HL-60/S4 treated with retinoic acid at 250 ng/mL for 4 days and 3 days (cell line): ENCODE results near the gene PLXDC1.

Source experiments
- in situ Hi-C: fragments of 300-500 bp; cut with MboI; formaldehyde crosslinking; loops from 2 replicates; pipeline ENCODE4 v1.7.0; 2022; ENCODE audit warnings: low sequenced_read_pairs

The PLXDC1 gene

DNA sequence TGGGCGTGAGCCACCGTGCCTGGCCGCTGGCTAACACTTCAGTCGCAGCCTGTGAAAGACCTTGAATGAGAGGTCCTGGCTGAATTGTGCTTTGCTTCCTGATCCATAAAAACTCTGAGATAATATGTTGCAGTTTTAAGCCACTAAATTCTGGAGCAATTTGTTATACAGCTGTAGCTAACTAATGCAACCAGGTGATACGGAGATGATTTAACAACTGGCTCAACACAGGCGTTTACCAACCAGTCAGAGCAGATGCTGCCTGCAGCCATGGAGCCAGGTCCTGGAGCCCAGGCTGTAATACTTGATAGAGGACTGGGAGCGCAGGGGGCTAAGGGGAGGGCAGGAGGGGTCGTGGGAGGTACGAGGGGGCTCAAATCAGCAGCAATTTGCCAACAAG, 50.9 kb downstream of the PLXDC1 start:
- in situ Hi-C loops: no loop called here

DNA sequence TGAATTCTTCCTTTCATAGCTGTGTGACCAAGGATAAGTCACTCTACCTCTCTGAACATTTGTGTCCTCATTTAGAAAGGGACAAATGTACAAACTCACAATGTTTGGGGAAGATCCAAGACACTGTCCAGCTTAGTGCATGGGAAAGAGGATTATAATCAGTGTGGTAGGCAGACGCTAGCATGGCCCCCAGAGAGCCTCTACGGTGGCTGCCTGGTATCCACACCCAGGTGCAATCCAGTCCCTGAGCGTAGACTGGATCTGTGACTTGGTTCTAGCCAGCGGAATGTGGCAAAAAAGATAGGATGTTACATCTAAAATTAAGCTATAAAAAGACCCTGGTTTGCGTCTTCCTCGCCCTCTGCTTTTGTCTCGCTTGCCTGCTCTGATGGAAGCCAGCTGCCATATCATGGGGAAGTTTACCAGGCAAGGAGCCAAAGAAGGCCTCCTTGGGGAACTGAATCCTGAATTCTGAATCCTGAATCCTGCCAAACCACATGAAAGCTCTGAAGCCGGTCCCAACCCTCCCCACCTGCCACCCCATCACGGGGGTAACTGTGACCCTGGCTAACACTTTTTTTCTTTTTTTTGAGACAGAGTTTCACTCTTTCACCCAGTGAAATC, 51.7 kb downstream of the PLXDC1 start:
- in situ Hi-C loops: no loop called here

DNA sequence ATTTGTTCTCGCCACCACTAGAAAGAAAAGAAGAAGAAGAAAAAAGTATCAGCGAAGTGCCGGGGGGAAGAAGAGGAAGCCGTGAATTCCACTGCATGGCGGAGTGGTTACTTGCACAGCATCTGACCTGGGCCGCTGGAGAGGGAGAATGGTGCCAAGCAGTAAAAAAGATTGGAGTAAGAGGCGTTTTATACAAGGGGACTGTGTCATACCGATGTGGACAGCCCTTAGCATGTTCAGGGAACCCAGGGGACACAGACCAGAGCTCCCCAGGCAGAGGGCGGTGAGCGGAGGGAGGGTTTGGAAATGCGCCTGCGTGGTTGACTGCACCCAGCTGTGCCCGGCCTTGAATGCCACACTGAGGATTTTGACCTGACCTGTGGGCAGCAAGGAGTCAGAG, 52.8 kb downstream of the PLXDC1 start:
- in situ Hi-C loops: no loop called here

DNA sequence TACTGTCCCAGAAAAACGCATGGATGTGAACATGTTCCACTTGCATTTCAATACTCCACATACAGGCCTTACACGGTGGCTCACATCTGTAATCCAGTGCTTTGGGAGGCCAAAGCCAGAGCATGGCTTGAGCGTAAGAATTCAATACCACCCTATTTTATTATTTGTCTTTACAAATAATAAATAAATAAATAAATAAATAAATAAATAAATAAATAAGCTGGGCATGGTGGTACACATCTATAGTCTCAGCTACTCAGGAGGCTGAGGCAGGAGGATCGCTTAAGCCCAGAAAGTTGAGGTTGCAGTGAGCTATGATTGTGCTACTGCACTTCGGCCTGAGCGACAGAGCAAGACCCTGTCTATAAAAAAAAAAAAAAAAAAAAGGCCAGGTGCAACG, 53.9 kb downstream of the PLXDC1 start:
- in situ Hi-C loops: no loop called here

DNA sequence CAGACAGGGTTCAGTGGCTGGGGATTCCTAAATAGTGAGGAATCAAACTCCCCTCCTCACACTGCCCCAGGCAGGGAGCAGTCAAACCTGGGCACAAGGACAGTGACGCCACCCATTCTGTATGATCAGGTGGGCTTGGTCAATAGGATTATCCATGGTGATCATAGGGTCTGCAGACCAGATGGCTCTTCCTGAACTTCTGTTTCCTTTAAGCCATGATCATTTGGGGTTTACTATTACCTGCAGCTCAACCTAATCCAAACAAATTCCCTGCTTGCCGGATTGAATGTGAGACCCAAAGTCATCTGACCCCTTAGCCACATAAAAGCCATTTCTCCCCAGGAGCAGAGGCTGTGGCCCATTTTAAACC, 54.3 kb downstream of the PLXDC1 start:
- in situ Hi-C loops: no loop called here

DNA sequence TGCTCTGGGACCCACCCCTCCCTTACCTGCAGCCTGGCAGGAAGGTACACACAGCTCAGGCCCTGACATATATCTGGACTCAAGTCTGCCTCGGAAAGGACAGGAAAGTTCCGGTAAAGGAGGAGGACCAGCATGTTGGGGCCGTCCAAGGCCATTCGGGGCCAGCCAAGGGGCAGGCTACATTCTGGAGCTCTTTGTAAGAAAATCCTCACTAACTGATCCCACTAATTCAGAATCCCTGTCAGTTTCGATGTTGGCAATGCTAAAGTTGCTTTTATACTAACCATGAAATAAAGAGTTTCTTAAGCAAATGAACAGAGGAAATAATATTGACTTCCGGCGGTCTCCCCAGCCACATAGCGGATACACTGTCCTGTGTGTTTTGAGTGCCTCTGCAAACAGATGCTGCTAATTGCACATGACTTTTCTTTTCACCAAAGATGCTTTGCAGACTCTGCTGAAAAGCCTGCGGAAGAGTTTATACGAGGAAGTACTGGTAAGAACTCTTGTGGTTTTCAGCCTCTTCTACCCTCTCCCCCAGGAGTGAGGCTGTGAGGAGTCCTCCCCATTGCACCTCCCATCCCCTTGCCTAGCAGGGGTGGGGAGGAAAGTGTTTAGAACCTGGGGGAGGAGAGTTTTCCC, 54.8 kb downstream of the PLXDC1 start:
- in situ Hi-C loops: no loop called here

DNA sequence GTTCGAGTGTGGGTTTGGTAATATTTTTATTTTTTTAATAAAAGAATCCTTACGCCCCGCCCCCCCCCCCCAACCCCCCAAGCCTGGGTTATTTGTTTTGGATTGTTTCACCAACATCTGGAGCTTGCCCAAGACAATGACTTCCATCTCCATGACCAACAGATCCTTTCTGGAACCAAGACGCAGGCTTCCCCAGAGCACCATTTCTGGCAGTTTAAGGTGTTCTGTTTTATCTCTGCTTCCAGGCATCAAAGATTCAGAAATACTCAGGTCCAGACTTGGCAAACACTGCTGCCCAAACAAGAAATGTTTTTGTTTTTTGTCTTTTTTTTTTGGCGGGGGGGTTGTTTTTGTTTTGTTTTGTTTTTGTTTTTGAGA, 56.1 kb downstream of the PLXDC1 start:
- in situ Hi-C loops: no loop called here

DNA sequence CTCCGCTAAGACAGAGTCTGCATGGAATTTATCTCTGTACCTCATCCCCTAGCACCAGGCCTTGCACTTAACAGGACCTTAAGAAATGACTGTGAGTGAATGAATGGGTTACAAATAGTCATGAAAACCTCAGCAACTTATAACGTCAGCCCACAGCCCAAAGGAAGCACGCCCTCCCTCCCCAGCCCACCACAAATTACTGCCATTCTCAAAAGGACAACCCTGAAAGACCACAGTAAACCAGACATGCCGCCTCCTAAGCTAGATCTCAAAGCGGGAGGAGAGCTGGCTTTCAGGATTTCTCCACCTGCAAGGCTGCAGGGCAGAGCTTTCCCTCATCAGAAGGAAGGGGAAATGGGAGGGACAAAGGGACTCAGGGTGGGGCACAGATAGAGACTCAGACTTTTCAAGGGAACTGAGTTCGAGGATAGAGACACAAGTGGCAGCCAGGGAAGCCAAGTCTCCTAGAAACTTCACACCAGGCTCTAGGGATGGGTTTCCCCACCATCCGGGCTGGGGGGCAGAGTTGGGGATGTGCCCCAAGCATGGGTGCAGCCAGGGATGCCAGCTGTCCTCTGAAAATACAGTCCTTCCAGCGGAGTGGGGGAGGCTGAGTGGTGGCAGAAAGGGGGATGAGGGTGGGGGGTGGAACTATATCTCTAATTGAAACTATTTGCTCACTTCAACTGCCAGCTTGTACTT, 56.7 kb downstream of the PLXDC1 start:
- in situ Hi-C loops: no loop called here

DNA sequence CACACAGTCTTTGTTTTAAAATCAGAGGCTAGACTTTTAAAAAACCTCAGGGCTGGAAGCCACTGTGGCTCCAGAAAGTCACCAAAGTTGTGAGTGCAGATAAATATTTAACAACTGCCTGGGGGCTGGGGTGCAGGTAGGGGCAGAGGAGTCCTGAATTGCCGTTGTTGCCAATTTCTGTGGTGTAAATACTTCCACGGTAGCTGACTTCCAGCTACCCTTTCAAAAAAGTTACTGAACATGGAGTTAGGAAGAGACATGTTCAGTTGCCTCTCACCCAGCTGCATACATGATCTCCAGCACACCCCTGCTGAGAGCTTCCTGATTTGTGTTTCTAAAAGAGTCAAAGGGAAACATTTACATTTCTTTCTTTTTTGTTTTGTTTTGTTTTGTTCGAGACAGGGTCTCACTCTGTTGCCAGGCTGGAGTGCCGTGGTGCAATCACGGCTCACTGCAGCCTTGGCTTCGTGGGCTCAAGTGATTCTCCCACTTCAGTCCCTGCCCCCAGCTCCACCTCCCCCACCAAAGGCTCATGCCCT, 58.7 kb downstream of the PLXDC1 start:
- in situ Hi-C loops: no loop called here

DNA sequence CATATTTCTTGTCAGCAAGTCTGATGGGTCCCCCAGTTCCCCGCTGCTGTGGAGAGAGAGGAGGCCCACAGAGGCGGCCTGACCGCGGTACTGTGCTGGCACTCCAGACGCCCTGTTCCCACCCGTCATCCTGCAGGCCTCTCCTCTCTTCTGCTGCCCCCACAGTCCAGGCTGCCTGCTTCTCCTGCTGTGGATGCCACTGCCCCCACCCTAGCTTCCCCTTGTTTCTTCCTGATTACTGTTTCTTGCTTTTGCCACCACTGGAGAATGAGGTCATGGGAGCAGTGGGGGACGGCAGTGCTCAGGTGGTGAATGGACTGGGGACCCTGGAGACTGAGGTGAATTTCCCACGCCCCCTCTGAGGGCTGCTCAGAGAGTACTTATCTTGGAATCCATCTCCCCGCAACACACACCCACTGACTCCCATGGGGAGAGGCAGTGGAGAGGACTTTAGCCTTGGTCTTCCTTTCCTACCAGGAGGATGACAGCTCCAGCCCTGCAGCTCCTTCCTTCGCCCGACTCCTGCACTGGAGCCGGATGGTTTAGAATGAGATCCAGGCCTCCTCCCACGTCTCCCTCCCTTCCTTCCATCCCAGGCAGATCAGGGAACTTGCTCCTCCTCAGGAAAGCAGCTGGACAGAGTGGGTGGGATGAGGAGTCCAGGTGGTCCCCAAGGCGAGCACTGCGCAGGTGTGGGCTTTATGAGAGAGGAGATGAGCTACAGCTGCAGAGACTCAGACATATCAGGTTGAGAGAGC, 60.4 kb downstream of the PLXDC1 start:
- in situ Hi-C loops: no loop called here

DNA sequence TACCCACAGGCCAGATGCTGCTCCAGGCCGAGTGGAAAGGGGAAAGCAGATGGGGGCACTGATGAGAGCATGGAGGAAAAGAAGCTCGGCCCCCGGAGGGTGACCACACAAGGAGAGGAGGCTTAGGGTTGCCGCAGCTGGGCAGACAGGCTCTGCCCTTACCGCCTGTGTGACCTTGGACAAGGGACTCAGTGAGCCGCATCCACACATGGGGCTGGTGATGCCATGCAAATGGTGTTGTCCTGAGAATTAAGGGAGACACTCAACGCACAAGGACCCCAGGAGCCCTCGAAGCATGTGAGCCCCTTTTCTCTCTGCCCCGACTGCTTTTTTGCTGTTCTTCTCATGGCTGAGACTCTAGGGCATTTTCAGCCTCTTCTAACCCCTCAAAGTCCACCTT, 61.0 kb downstream of the PLXDC1 start:
- in situ Hi-C loops: no loop called here

DNA sequence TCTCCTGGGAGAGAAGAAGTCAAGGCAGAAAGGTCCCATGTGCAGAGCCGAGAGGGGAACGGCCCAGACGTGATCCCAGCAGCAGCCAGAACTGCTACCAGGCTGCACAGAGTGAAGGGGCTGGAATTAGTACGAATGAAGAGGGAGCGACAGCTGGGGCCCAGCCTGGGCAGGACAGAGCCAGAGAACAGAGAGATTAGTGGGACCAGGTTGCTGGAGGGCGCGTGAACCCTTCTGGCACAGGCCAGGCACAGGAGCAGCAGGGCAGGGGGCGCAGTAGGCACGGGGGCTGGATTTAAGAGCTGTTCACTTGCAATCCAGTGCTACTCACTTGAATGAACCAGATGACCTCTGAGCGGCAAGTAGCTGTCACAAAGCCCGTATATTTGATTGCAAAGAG, 66.9 kb downstream of the PLXDC1 start:
- in situ Hi-C loops: no loop called here

DNA sequence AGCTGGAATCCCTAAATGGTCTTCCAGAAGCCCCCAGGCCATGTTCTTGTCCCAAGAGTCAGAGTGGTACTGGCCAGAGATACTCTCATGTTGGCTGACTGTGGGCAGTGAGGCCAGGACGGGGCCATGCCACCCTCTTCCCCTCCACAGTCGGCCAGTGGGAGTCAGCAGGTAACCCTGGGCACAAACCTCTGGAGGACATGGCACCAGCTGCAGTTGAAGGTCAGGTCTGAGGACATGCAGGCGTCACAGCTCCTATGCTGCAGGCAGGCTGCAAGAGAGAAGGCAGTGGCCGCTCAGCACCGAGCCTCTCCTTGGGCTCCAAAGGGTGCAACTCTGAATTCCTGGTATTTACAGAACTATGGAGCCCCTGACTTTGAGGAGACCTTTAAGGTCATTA, 68.2 kb downstream of the PLXDC1 start:
- in situ Hi-C loops: no loop called here

DNA sequence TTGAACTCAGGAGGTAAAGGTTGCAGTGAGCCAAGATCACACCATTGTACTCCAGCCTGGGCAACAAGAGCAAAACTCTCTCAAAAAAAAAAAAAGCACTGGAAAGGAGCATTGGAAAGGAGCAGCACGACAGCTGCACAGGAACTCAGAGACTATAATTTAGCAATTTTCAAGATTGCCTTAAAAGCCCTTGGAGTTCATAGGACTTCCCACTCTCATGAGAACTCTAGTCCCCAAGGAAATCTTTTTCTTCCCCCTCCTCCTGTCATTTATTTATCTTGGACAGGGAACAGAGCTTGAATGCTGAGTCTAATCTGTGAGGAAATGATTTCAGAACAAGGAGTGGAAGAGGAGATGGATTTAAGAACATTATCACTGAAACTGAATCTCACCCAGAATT, 69.0 kb downstream of the PLXDC1 start:
- in situ Hi-C loops: no loop called here

DNA sequence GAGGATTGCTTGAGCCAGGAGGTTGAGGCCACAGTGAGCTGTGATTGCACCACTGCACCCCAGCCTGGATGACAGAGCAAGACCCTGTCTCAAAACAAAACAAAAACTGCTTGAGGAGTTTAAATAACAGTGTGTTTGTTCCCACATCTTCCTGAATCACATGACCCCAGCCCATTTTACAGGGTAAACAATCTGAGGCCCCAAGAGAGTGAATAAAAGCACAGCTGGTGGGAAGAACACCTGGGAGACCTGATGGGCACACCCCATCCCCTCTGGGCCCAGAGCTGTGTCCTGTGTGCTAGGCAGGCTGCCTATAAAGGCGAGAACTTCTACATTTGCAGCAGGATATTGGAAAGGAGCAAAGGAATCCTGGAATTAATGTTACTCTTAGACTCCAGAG, 69.6 kb downstream of the PLXDC1 start:
- in situ Hi-C loops: no loop called here

DNA sequence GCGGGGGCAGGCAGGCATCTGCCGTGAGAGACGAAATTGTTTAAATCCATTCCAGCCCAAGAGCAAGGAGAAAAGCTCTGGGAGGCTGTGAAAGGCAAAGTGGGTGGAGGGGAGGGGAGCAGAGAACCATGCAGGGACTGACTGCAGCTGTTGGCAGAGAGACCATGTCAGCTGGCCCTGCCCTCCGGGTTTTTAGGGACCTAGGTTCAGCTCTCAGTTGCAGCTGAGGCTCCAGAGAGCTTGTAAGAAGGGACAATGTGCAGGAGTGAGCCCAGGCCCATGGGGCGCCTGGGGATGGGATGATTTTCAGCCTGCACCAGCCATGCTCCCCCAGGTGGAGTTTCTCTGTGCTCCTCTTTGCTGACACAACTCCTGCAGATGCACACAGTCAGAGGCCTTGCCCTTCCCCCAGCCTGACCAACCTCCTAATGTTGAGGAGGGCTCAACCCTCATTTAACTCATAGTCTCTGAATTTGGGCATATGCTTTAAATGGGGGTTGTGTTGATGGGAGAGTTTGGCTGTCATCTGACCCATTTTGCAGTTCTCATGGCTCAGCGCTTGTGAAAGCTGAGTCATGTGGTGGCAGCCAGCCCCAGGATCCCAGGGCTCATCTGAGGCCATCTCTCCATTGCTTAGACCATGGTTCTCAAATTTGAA, 70.9 kb downstream of the PLXDC1 start:
- in situ Hi-C loops: no loop called here

DNA sequence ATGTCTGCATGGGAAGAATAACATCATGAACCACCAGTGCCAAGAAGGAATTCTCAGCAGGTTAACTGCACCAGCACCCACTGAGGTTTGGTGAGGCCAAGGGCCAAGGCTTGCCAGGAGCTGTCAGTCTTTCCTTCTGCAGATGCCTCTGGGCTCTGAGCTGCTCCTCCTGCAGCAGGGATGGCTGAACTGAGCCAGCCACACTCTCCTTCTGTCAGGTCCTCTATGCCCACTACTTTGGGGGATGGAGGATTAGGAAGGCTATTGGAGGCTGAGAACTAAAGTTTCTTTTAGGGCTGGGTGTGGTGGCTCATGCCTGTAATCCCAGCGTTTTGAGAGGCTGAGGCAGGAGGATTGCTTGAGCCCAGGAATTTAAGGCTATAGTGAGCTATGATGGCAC, 71.6 kb downstream of the PLXDC1 start:
- in situ Hi-C loops: no loop called here

DNA sequence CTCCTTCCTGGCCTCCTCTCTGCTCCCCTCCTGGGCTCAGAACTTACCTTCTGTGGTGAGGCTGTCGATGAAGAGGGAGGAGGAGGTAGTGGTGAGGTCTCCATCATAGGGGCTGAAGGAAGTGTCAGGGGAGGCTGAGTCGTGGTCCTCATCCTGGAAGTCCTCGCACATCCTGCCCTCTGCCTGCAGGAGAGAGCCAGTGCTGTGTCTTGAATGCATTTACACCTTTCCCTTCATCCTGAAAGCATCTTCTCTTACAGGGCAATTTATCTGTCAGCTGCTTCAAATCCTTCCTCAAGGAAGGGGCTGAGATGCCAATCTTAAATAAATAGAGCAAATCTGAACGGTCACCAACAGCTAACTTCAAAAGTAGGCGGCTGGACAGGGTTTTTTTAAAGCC, 73.6 kb downstream of the PLXDC1 start:
- in situ Hi-C loops: no loop called here

DNA sequence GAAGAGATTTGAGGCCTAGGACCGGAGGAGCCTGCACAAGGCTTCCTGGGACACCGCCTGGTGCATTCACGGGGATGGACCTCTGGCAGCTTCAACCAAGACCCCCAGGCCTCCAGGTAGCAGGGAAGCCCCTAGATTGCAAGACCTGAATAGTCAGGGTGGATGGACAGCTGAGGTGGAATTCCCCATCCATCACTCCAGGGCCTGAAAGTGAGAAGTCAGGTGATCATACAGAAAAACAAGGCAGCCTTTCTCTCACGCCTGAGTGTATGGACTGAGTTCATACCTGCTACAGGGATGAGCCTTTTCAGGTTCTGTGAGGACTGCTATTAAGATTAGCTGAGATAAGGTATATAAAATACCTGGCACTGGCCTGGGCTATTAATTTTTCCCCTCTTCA, 74.2 kb downstream of the PLXDC1 start:
- in situ Hi-C loops: no loop called here

DNA sequence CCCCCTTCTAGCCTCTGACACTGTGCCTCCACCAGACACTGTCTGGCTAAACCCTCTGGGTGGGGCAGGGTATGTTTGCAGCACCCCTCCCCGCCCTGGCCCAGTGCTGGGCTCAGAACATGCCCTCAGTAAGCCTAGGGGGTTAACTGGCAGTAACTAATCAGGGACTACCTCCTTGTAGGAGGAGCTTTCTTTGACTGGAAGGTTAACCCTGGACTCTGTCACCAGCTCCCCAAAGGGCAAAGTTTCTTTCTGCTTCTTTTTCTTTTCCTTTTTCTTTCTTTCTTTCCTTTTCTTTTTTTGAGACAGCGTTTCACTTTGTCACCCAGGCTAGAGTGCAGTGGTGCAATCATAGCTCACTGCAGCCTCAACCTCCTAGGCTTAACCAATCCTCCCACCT, 76.8 kb downstream of the PLXDC1 start:
- in situ Hi-C loops: no loop called here

DNA sequence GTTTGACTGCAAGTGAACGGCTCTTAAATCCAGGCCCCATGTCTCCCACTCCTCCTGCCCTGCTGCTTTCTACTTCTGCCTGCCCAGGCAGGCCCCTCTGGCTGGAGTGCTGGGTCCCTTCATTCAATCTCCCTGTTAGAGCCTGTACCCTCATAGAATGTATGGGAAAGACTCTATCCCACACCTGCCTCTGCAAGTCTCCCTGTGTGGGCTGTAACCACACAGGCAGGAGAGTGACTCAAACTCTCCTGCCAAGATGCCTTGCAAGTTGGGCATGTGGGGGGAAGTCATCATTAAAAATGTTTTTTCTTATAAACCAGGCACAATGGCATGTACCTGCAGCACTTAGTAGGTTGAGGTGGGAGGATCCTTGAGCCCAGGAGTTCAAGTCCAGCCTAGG, 77.5 kb downstream of the PLXDC1 start:
- in situ Hi-C loops: no loop called here
